Activated naive CD8-positive, alpha-beta T cell treated with anti-CD3 and anti-CD28 coated beads, Interleukin-2, amount 10 ng/mL, durations not matched to agents 7 days and 5 days (primary cell): Measurements from ENCODE around the gene RAB3C. TPM values are rescaled to one million over a fixed set of nuclear protein-coding genes. Genes with fewer than 3 reads are reported as not detected.

Experiments used
- ATAC-seq: fragments of 150-1000 bp; cut with Tn5 transposase; one replicate; pipeline ENCODE4 v1.10.0; 2021; ENCODE audit warnings: low read depth, moderate library complexity
- POLR2A ChIA-PET: fragments of 350-600 bp; sonication (Branson Sonifier 250); formaldehyde crosslinking; loops from one replicate; lab custom pipeline; 2021; ENCODE audit warnings: antibody characterized with exemption; lab: Charles Lee
- DNase-seq: peaks from one replicate; pipeline ENCODE4 v3.0.0; 2021
- H3K27ac Mint-ChIP-seq: one replicate; pipeline ENCODE4 v1.8.0; 2022; ENCODE audit warnings: mild to moderate bottlenecking, mixed read lengths
- H3K27me3 Mint-ChIP-seq: one replicate; pipeline ENCODE4 v1.8.0; 2022; ENCODE audit warnings: mild to moderate bottlenecking, moderate library complexity, mixed read lengths
- H3K36me3 Mint-ChIP-seq: one replicate; pipeline ENCODE4 v1.8.0; 2021; ENCODE audit warnings: mild to moderate bottlenecking, mixed read lengths
- H3K4me1 Mint-ChIP-seq: one replicate; pipeline ENCODE4 v1.8.0; 2021; ENCODE audit warnings: mixed read lengths
- H3K4me3 Mint-ChIP-seq: one replicate; pipeline ENCODE4 v1.8.0; 2022; ENCODE audit warnings: mild to moderate bottlenecking, moderate library complexity, mixed read lengths
- H3K9me3 Mint-ChIP-seq: one replicate; pipeline ENCODE4 v1.8.0; 2021; ENCODE audit warnings: mixed read lengths
- total RNA-seq, 2 experiments: library from RNA; stranded (reverse); gene quantifications; one replicate each; pipeline ENCODE4 v1.2.3, GENCODE V29; 2021

The RAB3C gene
- total RNA-seq, 2 experiments from 2014 or later = not detected

DNA sequence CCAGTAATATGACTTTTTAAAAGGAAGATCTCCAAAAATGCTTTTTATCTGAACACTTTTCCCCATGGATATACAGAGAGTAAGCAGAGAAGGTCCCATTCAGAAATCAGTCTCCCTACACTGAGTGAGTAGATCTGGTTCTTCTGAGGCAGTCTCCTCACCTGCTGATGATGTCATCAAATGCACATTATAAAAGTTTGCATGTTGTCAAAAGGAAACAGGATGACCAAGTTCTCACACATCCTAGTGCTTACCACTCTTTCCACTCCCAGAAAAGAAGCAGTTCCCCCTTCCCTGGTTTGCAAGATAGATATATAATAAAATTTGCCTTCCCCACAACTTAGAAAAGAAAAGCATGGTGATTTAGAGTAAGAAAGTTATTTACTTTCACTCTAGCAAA lies 180.5 kb downstream of the RAB3C start:
- Mint-ChIP-seq H3K27ac (no peak overlapping the region), H3K4me1 (peaks cover 6% of the 10 kb centered on the region)
- no peak for ATAC-seq

DNA sequence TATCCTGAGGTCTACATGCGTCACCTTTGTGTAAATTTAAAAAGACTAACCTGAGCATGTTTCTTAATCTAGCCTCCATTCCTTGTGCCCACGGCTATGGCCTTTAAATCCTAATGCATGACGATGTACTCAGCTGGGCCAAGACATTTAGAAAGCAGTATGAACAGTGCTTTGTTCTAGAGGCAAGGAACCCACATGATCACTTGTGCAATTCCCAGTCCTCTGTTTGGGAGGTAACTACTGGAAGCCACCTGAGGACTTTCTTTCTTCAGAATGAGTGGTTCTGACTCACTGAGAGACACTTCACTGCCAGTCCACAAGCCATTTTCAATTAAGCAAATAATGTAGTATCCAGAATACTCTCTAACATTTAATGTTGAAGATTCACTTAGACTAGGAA lies 181.3 kb downstream of the RAB3C start:
- Mint-ChIP-seq H3K27me3 (no peaks in the 10 kb centered on the region), H3K9me3 (no peaks in the 10 kb centered on the region), H3K36me3 (no peaks in the 10 kb centered on the region), H3K27ac (no peak overlapping the region), H3K4me1 (peaks cover 6% of the 10 kb centered on the region), H3K4me3 (no peak overlapping the region)
- ATAC-seq = no peak
- no peak for DNase-seq
- POLR2A ChIA-PET = no interaction called here

More for the DNA sequence above, 180.5 kb downstream of the RAB3C start:
- H3K36me3 Mint-ChIP-seq = no peaks in the 10 kb centered on the region
- POLR2A ChIA-PET = no interaction called here
- DNase-seq = no peak
- no peaks in the 10 kb centered on the region for H3K9me3 Mint-ChIP-seq
- H3K27me3 Mint-ChIP-seq = no peaks in the 10 kb centered on the region
- no peak overlapping the region for H3K4me3 Mint-ChIP-seq

DNA sequence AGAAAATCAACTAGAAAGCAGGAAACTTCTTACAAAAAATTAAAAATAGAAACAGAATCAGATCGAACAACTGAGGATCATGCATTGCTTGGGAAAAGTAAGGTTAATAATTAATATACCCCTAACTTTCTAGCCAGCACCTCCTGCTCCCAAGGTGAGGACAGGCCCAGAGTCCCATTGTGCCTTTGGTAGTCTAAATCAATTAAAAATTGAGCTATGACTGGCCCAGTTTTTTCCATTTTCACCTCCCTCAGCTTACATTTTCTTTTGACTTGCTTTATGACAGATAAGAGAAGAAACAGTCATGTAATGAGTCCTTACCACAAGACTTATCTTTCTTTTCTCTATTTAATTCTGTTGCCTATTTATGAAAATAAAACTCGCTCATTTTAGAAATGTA lies 182.2 kb downstream of the RAB3C start:
- H3K36me3 Mint-ChIP-seq = no peaks in the 10 kb centered on the region
- H3K4me1 Mint-ChIP-seq = peaks cover 3% of the 10 kb centered on the region
- POLR2A ChIA-PET = no interaction called here
- H3K9me3 Mint-ChIP-seq = no peaks in the 10 kb centered on the region
- H3K27ac Mint-ChIP-seq = no peak overlapping the region
- no peaks in the 10 kb centered on the region for H3K27me3 Mint-ChIP-seq
- H3K4me3 Mint-ChIP-seq = no peak overlapping the region
- DNase-seq (no peak), ATAC-seq (no peak)

DNA sequence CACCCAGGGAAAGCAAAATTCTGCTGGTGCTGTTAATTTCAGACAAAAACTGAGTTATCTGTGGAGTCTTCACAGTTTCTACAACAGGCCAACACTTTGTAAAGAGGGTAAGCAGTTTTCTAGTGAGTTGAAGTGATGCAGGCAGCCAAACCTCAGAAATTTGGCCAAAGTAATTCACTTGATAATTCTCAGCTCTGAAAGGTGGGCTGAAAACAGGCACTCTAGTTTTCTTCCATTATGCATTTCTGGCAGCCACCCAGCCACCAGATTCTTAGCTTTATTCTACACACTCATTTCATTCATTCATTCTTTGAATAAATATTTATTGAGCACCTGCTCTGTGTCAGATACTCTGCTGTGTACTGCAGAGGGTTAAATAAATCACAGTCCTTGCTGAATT lies 184.2 kb downstream of the RAB3C start:
- Mint-ChIP-seq H3K36me3 (no peaks in the 10 kb centered on the region), H3K4me3 (no peak overlapping the region), H3K9me3 (no peaks in the 10 kb centered on the region), H3K27ac (no peak overlapping the region), H3K27me3 (peaks cover 1% of the 10 kb centered on the region), H3K4me1 (no peaks in the 10 kb centered on the region)
- no peak for DNase-seq
- POLR2A ChIA-PET = no interaction called here
- ATAC-seq = no peak

DNA sequence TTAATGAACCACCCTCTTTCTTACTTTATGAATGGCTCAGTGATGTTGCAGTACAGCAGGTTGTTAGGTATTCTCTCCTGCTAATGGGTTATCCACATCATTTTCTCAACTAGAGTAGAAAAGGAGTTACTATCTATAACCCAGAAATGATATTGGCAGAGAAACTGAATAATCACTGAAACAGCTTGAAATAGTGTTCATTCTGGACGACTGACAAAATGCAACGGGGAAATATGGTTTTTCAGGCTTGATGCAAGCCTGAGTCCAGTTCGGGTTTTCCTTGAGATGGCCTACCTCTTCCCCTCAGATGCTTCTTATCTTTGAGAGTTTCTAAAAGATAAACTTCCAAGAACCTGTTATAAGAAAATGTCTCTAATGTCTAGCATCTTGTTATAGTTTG lies 187.3 kb downstream of the RAB3C start:
- POLR2A ChIA-PET = no interaction called here
- Mint-ChIP-seq H3K4me1 (no peaks in the 10 kb centered on the region), H3K9me3 (no peaks in the 10 kb centered on the region), H3K36me3 (no peaks in the 10 kb centered on the region), H3K4me3 (no peak overlapping the region), H3K27ac (no peak overlapping the region), H3K27me3 (peaks cover 12% of the 10 kb centered on the region)
- ATAC-seq (no peak), DNase-seq (no peak)

DNA sequence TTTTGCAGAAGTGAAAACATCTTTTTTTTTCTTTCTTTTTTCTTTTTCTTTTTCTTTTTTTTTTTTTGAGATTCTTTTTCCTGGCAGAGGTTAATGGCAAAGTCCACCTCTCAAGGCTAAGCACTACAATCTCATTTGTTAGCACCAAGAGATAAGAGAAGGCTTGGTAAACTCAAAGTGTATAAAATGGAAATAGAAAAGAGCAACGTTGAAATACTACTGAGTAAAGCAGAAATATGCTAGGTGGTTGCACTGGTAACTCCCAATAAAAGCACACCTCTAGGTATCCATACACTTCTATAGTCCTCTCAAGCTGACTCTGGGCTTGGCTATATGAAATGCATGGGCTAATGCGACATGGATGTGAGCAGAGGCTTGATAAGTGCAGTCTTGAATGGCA lies 188.9 kb downstream of the RAB3C start:
- H3K9me3 Mint-ChIP-seq = no peaks in the 10 kb centered on the region
- ATAC-seq (no peak), DNase-seq (no peak)
- H3K4me3 Mint-ChIP-seq = no peak overlapping the region
- H3K27ac Mint-ChIP-seq = no peak overlapping the region
- no peaks in the 10 kb centered on the region for H3K4me1 Mint-ChIP-seq
- H3K36me3 Mint-ChIP-seq = no peaks in the 10 kb centered on the region
- POLR2A ChIA-PET = no interaction called here
- H3K27me3 Mint-ChIP-seq = peaks cover 12% of the 10 kb centered on the region

DNA sequence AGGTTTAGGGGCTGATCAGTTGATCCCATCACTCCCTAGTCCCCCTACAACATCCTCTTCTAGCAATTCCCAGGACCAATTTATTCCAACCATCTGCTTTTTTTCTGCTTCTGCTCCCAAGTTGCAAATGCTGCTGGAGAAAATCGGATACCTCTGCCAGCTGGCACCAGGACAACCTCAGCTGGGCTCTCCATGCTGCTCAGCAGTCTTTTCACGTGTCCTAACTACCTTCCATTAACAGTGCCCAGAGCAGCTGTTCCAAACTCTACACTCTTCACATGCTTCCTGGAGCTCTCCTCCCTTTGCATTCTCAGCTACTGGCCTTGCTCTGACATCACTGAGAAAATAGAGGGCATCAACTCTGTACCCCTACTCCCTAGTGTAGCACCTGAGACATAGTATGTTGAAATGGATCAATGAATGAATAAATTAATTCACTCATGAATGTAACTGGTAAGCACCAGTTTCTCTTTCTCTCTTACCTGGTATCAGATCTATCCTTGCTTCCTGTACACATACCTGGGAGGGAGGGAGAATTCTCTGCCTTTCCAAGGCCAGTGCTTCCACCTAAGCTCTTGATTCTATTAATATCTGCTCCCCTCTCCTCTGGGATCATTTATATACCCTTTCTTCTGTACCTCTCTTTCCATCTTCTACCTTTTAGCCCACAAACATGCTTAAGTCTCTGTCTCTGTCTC lies 191.0 kb downstream of the RAB3C start:
- Mint-ChIP-seq H3K9me3 (no peaks in the 10 kb centered on the region), H3K27me3 (peaks cover 14% of the 10 kb centered on the region), H3K4me1 (no peaks in the 10 kb centered on the region), H3K4me3 (no peak overlapping the region), H3K27ac (no peak overlapping the region), H3K36me3 (no peaks in the 10 kb centered on the region)
- POLR2A ChIA-PET = no interaction called here
- ATAC-seq = no peak
- no peak for DNase-seq

DNA sequence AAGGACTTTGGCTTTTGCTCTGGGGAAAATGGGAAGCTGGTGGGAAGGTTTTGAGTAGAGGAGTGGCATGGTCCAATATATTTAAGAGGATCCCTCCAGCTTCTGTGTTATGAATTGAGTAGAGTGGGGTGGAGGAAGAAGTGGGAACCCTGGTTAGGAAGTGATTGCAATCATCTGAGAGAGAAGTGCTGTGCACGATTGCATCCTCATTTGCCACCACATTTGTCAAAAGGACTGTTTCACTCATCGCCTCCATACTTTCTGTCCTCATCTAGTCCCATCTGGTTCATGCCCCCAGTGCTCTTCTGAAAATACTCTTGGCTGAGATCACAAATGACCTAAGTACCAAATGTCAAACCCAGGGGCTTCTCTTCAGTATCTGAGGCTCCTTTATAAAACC lies 192.1 kb downstream of the RAB3C start:
- ATAC-seq = no peak
- POLR2A ChIA-PET = no interaction called here
- no peak for DNase-seq

DNA sequence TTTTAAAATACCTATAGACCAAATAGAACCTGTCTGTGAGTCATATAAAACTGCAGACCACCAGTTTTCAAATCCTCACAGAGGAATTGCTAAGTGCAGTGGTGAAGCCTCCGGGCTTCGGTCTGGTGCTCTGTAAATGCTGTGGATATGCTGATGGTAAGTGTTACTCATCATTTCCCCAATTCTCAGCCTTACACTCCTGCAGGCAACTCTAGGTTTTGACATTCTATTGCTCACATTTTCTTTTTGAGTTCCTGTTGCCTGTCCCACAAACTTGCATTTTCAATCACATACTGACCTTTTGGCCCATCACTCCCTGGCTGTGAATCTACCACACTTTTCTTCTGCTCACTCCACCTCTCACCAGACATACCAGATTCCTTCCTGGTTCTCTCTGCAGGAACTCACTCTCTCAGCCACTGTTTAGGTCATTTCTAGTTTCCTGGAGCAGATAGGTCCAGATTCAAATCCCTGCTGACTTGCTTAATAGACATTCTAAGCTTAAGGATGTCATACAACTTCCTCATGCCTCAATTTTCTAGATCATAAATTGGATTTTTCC lies 192.9 kb downstream of the RAB3C start:
- ATAC-seq = no peak
- Mint-ChIP-seq H3K4me3 (no peak overlapping the region), H3K9me3 (no peaks in the 10 kb centered on the region), H3K27ac (no peak overlapping the region), H3K4me1 (no peaks in the 10 kb centered on the region), H3K27me3 (peaks cover 18% of the 10 kb centered on the region), H3K36me3 (no peaks in the 10 kb centered on the region)
- DNase-seq = no peak
- POLR2A ChIA-PET = no interaction called here

More for the DNA sequence above, 192.1 kb downstream of the RAB3C start:
- Mint-ChIP-seq H3K27ac (no peak overlapping the region), H3K27me3 (peaks cover 17% of the 10 kb centered on the region), H3K4me3 (no peak overlapping the region), H3K36me3 (no peaks in the 10 kb centered on the region), H3K4me1 (no peaks in the 10 kb centered on the region), H3K9me3 (no peaks in the 10 kb centered on the region)

DNA sequence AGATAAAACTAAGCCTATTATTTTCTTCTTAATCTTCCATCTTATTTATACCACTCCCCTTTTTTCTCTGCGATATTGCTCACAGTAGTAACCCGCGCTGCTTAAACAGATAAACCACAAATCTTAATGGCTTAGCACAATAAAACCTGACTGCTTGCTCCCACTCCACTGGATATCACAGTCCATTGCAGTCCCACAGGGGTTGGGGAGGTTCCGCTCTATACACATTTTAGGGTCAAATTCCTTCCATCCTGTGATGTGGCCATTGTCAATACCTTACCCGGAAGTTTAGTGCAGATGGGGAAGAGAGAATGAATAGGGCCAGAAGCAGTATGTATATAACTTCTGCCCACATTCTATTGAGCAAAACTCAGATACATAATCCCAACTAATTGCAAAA lies 193.7 kb downstream of the RAB3C start:
- Mint-ChIP-seq H3K4me1 (no peaks in the 10 kb centered on the region), H3K9me3 (no peaks in the 10 kb centered on the region), H3K4me3 (no peak overlapping the region), H3K36me3 (no peaks in the 10 kb centered on the region), H3K27me3 (peaks cover 23% of the 10 kb centered on the region), H3K27ac (no peak overlapping the region)
- DNase-seq (no peak), ATAC-seq (no peak)
- POLR2A ChIA-PET = no interaction called here

DNA sequence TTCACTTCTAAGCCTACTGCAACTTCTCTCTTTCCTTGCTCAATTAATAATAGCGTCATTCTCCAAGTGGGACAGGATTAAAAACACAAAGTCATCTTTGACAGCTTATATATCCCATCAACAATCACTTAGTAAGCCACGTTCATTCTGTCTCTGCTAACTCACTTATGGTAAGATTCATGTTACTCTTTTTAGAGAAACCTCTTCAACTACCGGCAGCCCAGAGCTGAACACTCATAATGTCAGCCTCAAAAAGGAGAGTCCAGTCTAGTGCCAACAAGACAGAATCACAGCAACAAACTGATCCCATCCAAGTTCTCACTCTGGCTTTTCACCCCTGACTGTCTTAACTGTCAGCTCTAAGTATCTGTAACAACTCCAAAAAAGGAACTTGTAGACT lies 196.0 kb downstream of the RAB3C start:
- Mint-ChIP-seq H3K36me3 (no peaks in the 10 kb centered on the region), H3K27ac (no peak overlapping the region), H3K4me3 (no peak overlapping the region), H3K27me3 (peaks cover 18% of the 10 kb centered on the region), H3K9me3 (no peaks in the 10 kb centered on the region), H3K4me1 (no peaks in the 10 kb centered on the region)
- POLR2A ChIA-PET = interaction anchor here (0.6 kb wide), 1 partner anchor 101 kb away, joined by 3 read pairs; no protein-coding TSS in a partner anchor
- ATAC-seq = no peak
- DNase-seq = no peak

DNA sequence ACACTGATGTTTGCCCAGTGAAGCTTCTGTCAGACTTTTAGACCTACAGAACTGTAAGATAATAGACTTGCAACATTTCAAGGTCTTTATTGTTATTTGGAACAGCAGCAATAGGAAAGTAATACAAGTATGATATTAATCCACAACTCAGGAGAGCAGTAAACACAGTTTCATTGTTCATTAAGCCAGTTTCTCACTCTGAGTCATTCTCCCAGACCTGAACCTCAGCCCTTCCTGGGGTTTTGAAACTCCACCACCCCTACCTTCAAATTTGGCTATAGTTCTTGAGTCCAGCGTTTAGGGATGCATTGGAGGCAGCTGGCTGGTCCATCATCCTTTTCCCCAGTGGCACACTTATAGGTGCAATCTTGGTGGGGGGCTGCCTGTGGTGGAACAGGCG lies 203.2 kb downstream of the RAB3C start:
- Mint-ChIP-seq H3K36me3 (no peaks in the 10 kb centered on the region), H3K4me3 (no peak overlapping the region), H3K27ac (no peak overlapping the region), H3K4me1 (no peaks in the 10 kb centered on the region), H3K9me3 (no peaks in the 10 kb centered on the region), H3K27me3 (peaks cover 32% of the 10 kb centered on the region)
- DNase-seq = no peak
- POLR2A ChIA-PET = no interaction called here
- no peak for ATAC-seq

DNA sequence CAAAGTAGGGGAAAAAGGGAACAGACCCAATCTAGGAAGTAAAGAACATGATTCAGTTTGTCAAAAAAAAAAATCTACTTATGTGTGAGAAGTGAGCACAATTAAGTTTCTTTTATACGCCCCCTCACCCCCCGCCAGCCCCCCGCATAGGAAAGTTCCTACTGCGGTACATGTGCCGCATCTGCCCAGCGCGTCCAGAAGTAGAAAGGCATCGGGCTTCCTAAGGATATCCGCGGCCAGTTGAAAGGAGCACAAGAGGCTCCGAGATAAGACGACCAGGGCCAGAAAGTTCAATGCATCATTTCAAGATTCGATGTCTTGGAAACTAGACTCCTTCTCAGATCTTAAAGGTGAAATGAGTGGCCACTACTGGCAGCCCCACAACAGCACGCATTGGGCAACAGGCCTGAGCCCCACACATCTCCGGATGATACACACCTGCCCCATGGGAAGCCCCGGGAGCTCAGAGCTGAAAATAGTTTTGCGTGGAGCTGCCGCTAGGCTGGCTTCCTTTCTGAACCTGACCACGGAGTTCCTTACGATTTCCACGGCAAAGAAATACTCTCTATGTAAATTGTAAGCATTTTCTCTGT lies 203.9 kb downstream of the RAB3C start:
- POLR2A ChIA-PET = no interaction called here
- peaks cover 29% of the 10 kb centered on the region for H3K27me3 Mint-ChIP-seq
- no peaks in the 10 kb centered on the region for H3K9me3 Mint-ChIP-seq
- H3K27ac Mint-ChIP-seq = no peak overlapping the region
- H3K36me3 Mint-ChIP-seq = no peaks in the 10 kb centered on the region
- no peaks in the 10 kb centered on the region for H3K4me1 Mint-ChIP-seq
- ATAC-seq (no peak), DNase-seq (no peak)
- H3K4me3 Mint-ChIP-seq = no peak overlapping the region

DNA sequence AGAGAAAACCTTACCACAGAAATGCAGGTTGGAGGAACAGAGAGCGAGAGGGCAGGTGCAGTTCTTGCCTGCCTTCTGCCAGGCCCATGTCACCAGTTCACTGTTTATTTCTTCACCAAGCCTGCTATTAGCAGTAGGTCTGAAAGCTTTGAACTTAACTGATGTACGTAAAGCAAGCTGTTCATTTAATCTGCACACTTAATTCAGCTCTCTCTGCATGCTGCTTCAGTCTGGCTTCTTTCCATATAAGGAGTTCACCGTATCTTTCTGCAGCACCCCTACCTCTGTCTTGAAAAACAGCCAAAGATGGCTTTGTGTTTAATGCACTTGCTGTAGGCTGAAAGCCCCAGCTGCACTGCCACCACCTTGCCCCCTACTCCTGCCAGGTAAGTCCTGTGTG lies 205.1 kb downstream of the RAB3C start:
- no peaks in the 10 kb centered on the region for H3K36me3 Mint-ChIP-seq
- peaks cover 28% of the 10 kb centered on the region for H3K27me3 Mint-ChIP-seq
- no peaks in the 10 kb centered on the region for H3K4me1 Mint-ChIP-seq
- DNase-seq (no peak), ATAC-seq (no peak)
- POLR2A ChIA-PET = no interaction called here
- H3K9me3 Mint-ChIP-seq = no peaks in the 10 kb centered on the region
- H3K4me3 Mint-ChIP-seq = no peak overlapping the region
- H3K27ac Mint-ChIP-seq = no peak overlapping the region
